GM18517 (cell line): Measurements from ENCODE around the gene TCF23.
"Not testable (repeated sequence)": the region's sequence is repeated elsewhere in the genome, so short reads cannot be mapped to it uniquely, and the experiment has no call there.

Experiments used
- ATAC-seq: cut with Tn5 transposase; IDR thresholded peaks from one replicate; pipeline ENCODE4 v1.9.1; 2021; ENCODE audit warnings: mild to moderate bottlenecking, moderate library complexity; ENCODE audit not compliant: unreplicated experiment

Gene TCF23

GRCh38 chr2:27148801-27149439 lies at the start of gene TCF23:
TCF23 (plus strand) TSS chr2:27149004; CDS start chr2:27149134, 130 bp downstream.
- no peak for ATAC-seq

- no peak for ATAC-seq
Observed at GRCh38 chr2:27099334-27099955, 49.4 kb upstream of the TCF23 start.

DNA sequence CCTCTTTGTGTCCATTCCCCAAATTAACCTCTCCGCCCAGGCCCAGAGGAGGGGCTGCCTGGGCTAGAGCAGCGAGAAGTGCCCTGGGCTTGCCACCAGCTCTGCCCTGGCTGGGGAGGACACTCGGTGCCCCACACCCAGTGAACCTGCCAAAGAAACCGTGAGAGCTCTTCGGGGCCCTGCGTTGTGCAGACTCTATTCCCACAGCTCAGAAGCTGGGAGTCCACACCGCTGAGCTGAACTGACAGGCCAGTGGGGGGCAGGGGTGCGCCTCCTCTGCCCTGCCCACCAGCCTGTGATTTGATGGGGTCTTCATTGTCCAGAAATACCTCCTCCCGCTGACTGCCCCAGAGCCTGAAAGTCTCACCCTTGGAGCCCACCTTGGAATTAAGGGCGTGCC lies 48.8 kb upstream of the TCF23 start:
- no peak for ATAC-seq

GRCh38 chr2:27102329-27102728 lies 46.5 kb upstream of the TCF23 start:
- no peak for ATAC-seq

DNA sequence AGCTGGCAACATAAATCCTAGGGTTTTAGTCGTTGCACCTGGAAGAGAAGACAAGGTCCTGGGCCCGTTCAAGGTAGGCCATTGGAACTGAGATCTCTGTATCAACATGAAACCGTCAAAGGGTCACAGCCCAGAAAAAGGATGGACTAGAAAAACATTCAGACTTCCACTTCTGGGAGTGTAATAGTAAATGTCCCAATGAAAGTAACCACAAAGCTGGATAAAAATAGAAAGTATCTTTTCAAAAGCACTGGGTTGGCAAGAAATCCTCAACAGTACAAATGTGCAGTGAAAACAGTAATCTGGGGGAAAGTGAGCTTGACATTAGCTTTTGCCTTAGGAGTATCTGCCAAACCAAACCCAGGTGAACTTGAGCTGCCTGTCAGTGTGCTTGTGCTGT lies 42.8 kb upstream of the TCF23 start:
- no peak for ATAC-seq

DNA sequence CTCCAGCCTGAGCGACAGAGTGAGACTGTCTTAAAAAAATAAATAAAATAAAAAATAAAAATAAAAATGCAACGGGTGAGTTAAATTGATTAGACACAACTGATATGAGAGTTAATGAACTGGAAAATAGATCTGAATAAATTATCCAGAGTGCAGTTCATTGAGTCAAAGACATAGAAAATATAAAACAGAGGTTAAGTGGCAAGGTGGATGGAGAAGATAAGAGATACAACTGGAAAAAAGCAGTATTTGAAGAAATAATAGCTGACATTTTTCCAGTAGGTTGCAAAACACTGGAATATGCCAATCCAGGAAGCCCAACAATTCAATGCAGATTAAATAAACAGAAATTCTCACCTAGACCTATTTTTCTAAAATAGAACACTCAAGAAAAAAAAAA lies 40.6 kb upstream of the TCF23 start:
- ATAC-seq: no peak

- ATAC-seq: no peak
Observed at GRCh38 chr2:27109083-27109482, 39.7 kb upstream of the TCF23 start.

DNA sequence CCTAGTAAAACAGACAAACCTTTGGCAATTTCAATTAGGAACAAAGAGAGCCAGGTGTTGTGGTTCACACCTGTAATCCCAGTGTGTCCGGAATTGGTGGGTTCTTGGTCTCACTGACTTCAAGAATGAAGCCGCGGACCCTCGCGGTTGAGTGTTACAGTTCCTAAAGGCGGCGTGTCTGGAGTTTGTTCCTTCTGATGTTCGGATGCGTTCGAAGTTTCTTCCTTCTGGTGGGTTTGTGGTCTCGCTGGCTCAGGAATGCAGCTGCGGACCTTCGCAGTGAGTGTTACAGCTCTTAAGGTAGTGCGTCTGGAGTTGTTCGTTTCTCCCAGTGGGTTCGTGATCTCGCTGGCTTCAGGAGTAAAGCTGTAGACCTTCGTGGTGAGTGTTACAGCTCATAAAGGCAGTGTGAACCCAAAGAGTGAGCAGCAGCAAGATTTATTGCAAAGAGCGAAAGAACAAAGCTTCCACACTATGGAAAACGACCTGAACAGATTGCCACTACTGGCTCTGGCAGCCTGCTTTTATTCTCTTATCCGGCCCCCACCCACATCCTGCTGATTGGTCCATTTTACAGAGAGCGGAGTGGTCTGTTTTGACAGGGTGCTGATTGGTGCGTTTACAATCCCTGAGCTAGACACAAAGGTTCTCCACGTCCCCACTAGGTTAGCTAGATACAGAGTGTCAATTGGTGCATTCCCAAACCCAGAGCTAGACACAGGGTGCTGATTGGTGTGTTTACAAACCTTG lies 38.0 kb upstream of the TCF23 start:
- ATAC-seq: not testable (repeated sequence)

DNA sequence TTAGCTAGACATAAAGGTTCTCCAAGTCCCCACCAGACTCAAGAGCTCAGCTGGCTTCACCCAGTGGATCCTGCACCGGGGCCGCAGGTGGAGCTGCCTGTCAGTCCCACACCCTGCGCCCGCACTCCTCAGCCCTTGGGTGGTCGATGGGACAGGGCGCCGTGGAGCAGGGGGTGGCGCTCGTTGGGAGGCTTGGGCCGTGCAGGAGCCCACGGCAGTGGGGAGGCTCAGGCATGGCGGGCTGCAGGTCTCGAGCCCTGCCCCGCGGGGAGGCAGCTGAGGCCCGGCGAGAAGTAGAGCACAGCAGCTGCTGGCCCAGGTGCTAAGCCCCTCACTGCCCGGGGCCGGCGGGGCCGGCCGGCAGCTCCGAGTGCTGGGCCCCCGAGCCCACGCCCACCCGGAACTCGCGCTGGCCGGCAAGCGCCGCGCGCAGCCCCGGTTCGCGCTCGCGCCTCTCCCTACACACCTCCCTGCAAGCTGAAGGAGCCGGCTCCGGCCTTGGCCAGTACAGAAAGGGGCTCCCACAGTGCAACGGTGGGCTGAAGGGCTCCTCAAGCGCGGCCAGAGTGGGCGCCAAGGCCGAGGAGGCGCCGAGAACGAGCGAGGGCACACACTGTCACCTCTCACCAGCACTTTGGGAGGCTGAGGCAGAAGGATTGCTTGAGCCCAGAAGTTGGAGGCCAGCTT lies 37.3 kb upstream of the TCF23 start:
- ATAC-seq: not testable (repeated sequence)

GRCh38 chr2:27115519-27115918 lies 33.3 kb upstream of the TCF23 start:
- no peak for ATAC-seq

- ATAC-seq: no peak
Observed at GRCh38 chr2:27117995-27118524, 30.7 kb upstream of the TCF23 start.

GRCh38 chr2:27118525-27119329 lies 30.1 kb upstream of the TCF23 start, which contains the start of gene CGREF1:
CGREF1 (minus strand) TSS chr2:27119128; CDS start chr2:27104366, 14,762 bp downstream.
- no peak for ATAC-seq

- ATAC-seq: not testable (repeated sequence)
Observed at GRCh38 chr2:27119330-27119670, 29.5 kb upstream of the TCF23 start.

DNA sequence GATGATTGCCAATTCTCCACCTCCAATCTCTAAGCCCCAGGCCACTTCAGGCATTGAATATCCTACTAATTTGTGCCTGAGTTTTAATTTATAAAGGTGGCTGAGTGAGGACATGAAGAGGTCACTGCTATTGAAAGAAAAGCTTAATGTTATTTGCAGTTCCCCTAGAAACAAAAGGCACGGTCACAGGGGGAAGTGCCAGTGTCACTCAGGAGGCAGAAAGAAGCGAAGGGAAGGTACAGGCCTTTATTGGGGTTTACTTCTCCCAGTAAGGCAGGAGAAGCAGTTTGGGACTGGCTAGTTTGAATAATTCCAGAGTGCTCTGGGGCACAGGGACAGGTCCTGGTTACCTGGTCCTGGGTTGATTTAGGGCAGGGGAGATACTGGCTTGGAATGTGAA lies 26.9 kb upstream of the TCF23 start:
- ATAC-seq: no peak

DNA sequence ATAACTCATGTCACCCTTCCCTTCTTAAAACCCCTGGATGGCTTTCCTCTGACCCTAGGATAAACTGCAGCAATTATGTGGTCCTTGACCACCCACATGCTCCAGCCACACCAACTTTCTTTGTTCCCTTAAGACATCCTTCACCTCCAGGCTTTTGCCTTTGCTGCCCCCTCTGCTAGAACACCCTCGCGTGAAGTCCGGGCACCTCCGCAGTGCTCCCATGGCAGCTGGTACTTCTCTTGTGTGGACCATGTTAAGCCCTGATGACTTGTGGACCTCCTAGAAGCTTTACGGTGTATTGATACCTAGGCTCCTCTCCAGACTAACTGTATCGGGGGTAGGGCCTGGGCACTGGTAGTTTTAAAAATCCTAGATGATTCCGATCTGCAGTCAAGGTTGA lies 26.0 kb upstream of the TCF23 start:
- no peak for ATAC-seq

- no peak for ATAC-seq
Observed at GRCh38 chr2:27123302-27124150, 25.3 kb upstream of the TCF23 start, which contains the start of gene ABHD1. ABHD1 (plus strand) TSS chr2:27123815; CDS start chr2:27123949, 134 bp downstream.

- ATAC-seq: no peak
Observed at GRCh38 chr2:27125104-27125503, 23.7 kb upstream of the TCF23 start.

DNA sequence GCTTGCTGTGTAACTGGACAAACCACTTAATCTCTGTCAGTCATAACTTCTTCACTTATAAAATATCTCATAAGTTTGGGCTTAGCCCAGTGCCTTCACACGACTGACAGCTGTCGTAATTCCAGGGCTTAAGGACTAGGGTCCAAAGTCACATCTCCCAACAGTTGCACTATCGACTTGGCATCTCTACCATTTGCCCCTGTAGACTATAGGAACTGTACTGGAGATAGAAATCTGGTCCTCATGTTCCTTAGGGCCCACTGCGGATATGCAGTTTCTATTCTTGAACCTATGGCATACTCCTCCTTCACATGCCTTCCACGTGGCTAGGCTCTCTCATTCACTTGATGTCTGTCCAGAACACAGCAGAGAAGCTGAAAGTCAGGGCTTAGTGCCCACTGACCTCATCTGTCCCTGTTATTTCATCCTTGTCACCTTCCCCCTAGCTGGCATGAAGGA lies 22.5 kb upstream of the TCF23 start:
- no peak for ATAC-seq
